H1 (cell line): Measurements from ENCODE around the gene ING5. TPM values are rescaled to one million over a fixed set of nuclear protein-coding genes. Genes with fewer than 3 reads are reported as not detected.

Source experiments
- CTCF ChIA-PET: fragments of 300-600 bp; sonication (Branson Sonifier 250); formaldehyde crosslinking; loops from one replicate; lab custom pipeline; 2021; ENCODE audit not compliant: partially characterized antibody; lab: Charles Lee
- POLR2A ChIA-PET: fragments of 300-600 bp; sonication (Branson Sonifier 250); formaldehyde crosslinking; loops from one replicate; lab custom pipeline; 2021; ENCODE audit warnings: inconsistent platforms; ENCODE audit not compliant: partially characterized antibody; lab: Charles Lee
- DNase-seq, 2 experiments: peaks; one replicate each; pipeline versions ENCODE4 v3.0.0 to v3.0.0-alpha.2; 2010 to 2022; ENCODE audit warnings: low spot score in 2 of 2, low read depth in 1 of 2, mixed read lengths in 1 of 2
- FAIRE-seq: peaks from 2 replicates; lab custom pipeline; 2011; peaks lifted over from hg19 to GRCh38; lab: Jason Lieb, UNC
- H2AFZ ChIP-seq: 2 replicates; pipeline ENCODE4 v1.8.1; 2012; ENCODE audit warnings: low read length, inconsistent platforms
- H2AK5ac ChIP-seq: 2 replicates; pipeline ENCODE4 v1.6.1; 2013; ENCODE audit warnings: low read depth, low read length
- H2BK120ac ChIP-seq: replicated peaks from 2 replicates; pipeline ENCODE3; 2013; ENCODE audit warnings: low read depth, low read length, inconsistent platforms
- H2BK12ac ChIP-seq: 2 replicates; pipeline ENCODE4 v1.6.1; 2013; ENCODE audit warnings: low read depth, low read length
- H2BK15ac ChIP-seq: 2 replicates; pipeline ENCODE4 v1.6.1; 2013; ENCODE audit warnings: low read length
- H2BK20ac ChIP-seq: 2 replicates; pipeline ENCODE4 v1.6.1; 2013; ENCODE audit warnings: low read length
- H2BK5ac ChIP-seq: 2 replicates; pipeline ENCODE4 v1.6.1; 2013; ENCODE audit warnings: low read depth, low read length
- H3K14ac ChIP-seq: 2 replicates; pipeline ENCODE4 v1.6.1; 2013; ENCODE audit warnings: inconsistent platforms; ENCODE audit not compliant: insufficient read length
- H3K18ac ChIP-seq: 2 replicates; pipeline ENCODE4 v1.6.1; 2013; ENCODE audit warnings: low read length; ENCODE audit errors: extremely low read depth
- H3K23ac ChIP-seq: 2 replicates; pipeline ENCODE4 v1.6.1; 2013; ENCODE audit warnings: inconsistent platforms; ENCODE audit not compliant: insufficient read length
- H3K23me2 ChIP-seq: 2 replicates; pipeline ENCODE4 v1.6.1; 2013; ENCODE audit warnings: low read depth, low read length
- H3K27ac ChIP-seq: 2 replicates; pipeline ENCODE4 v1.6.1; 2011; ENCODE audit warnings: low read depth, low read length, inconsistent platforms
- H3K27me3 ChIP-seq, 4 experiments: replicated peaks in 1 of 4; 1 replicate in 1 of 4; 2 replicates in 3 of 4; pipeline versions ENCODE4 v1.6.1 to v1.8.1; 2011 to 2013; ENCODE audit warnings: low read length in 3 of 4, mild to moderate bottlenecking in 3 of 4, inconsistent platforms in 2 of 4, mixed read lengths in 2 of 4, moderate library complexity in 1 of 4; ENCODE audit not compliant: control insufficient read depth in 3 of 4, insufficient read depth in 3 of 4; ENCODE audit errors: extremely low read depth in 1 of 4
- H3K36me3 ChIP-seq, 4 experiments: 2 replicates each; pipeline versions ENCODE4 v1.6.1 to v1.8.1; 2011 to 2013; ENCODE audit warnings: mild to moderate bottlenecking in 4 of 4, low read length in 3 of 4, moderate library complexity in 2 of 4, control low read depth in 1 of 4, inconsistent platforms in 1 of 4; ENCODE audit not compliant: insufficient read depth in 4 of 4, control insufficient read depth in 2 of 4
- H3K4ac ChIP-seq: replicated peaks from 2 replicates; pipeline ENCODE3; 2013; ENCODE audit warnings: low read length, low read depth, mixed read lengths, inconsistent platforms; ENCODE audit not compliant: insufficient read length
- H3K4me1 ChIP-seq, 4 experiments: replicated peaks in 1 of 4; 1 replicate in 1 of 4; 2 replicates in 3 of 4; pipeline versions ENCODE4 v1.6.1 to v1.8.1; 2011 to 2013; ENCODE audit warnings: low read length in 3 of 4, inconsistent platforms in 2 of 4, mixed read lengths in 1 of 4; ENCODE audit not compliant: insufficient read depth in 4 of 4, control insufficient read depth in 3 of 4
- H3K4me2 ChIP-seq, 2 experiments: 2 replicates each; pipeline versions ENCODE4 v1.6.1 to v1.8.1; 2011 to 2013; ENCODE audit warnings: low read depth in 2 of 2, low read length in 2 of 2, control low read depth in 1 of 2, inconsistent platforms in 1 of 2, mild to moderate bottlenecking in 1 of 2; ENCODE audit not compliant: insufficient read depth in 1 of 2
- H3K4me3 ChIP-seq, 4 experiments: fragments of 200-600, 300-600 bp in 1 of 4; sonication (generic), shearing (Covaris generic), sonication (Bioruptor Twin) in 1 of 4; 2 replicates each; pipeline versions ENCODE4 v1.5.1 to v1.8.1; 2011 to 2016; ENCODE audit warnings: low read length in 4 of 4, low read depth in 3 of 4, control low read depth in 2 of 4, inconsistent platforms in 2 of 4, mild to moderate bottlenecking in 2 of 4, mixed read lengths in 1 of 4, moderate library complexity in 1 of 4; ENCODE audit not compliant: insufficient read depth in 2 of 4; ENCODE audit errors: extremely low read depth in 1 of 4
- H3K56ac ChIP-seq: replicated peaks from 2 replicates; pipeline ENCODE3; 2013; ENCODE audit warnings: low read depth, mild to moderate bottlenecking, mixed read lengths, low read length, inconsistent platforms; ENCODE audit not compliant: insufficient read length
- H3K79me1 ChIP-seq: 2 replicates; pipeline ENCODE4 v1.6.1; 2013; ENCODE audit warnings: low read depth, low read length, control low read depth
- H3K79me2 ChIP-seq, 2 experiments: 2 replicates each; pipeline versions ENCODE4 v1.6.1 to v1.8.1; 2012 to 2013; ENCODE audit warnings: low read length in 2 of 2, mild to moderate bottlenecking in 2 of 2, inconsistent platforms in 1 of 2; ENCODE audit not compliant: insufficient read depth in 2 of 2, control insufficient read depth in 1 of 2
- H3K9ac ChIP-seq, 4 experiments: replicated peaks in 1 of 4; 1 replicate in 1 of 4; 2 replicates in 3 of 4; pipeline versions ENCODE4 v1.6.1 to v1.8.1; 2011 to 2013; ENCODE audit warnings: low read depth in 3 of 4, low read length in 3 of 4, control low read depth in 2 of 4, mild to moderate bottlenecking in 2 of 4, moderate library complexity in 2 of 4, inconsistent platforms in 1 of 4; ENCODE audit errors: extremely low read depth in 1 of 4
- H3K9me3 ChIP-seq, 2 experiments: 2 replicates each; pipeline versions ENCODE4 v1.6.1 to v1.8.1; 2012 to 2013; ENCODE audit warnings: mild to moderate bottlenecking in 2 of 2, moderate library complexity in 2 of 2, control low read depth in 1 of 2, inconsistent platforms in 1 of 2, low read depth in 1 of 2, low read length in 1 of 2, mixed read lengths in 1 of 2; ENCODE audit not compliant: insufficient read depth in 2 of 2
- H4K20me1 ChIP-seq, 2 experiments: replicated peaks in 1 of 2; 2 replicates each; pipeline versions ENCODE3 to v1.8.1; 2011 to 2013; ENCODE audit warnings: inconsistent platforms in 2 of 2, low read length in 2 of 2, mild to moderate bottlenecking in 1 of 2; ENCODE audit not compliant: insufficient read depth in 2 of 2, control insufficient read depth in 1 of 2
- H4K5ac ChIP-seq: 2 replicates; pipeline ENCODE4 v1.6.1; 2013; ENCODE audit warnings: low read length, low read depth, mixed read lengths, inconsistent platforms; ENCODE audit not compliant: insufficient read length
- H4K8ac ChIP-seq: 2 replicates; pipeline ENCODE4 v1.8.0; 2013; ENCODE audit warnings: mild to moderate bottlenecking, moderate library complexity, low read length, inconsistent platforms; ENCODE audit not compliant: insufficient read depth; ENCODE audit errors: extremely low read depth
- H4K91ac ChIP-seq: replicated peaks from 2 replicates; pipeline ENCODE3; 2013; ENCODE audit warnings: low read length, mixed read lengths, inconsistent platforms; ENCODE audit not compliant: insufficient read length
- ATF2 ChIP-seq: IDR thresholded peaks from 2 replicates; pipeline ENCODE4 v1.6.1; 2012; ENCODE audit warnings: low read length, inconsistent platforms
- ATF3 ChIP-seq: IDR thresholded peaks from 2 replicates; pipeline ENCODE4 v1.6.1; 2011; ENCODE audit warnings: low read depth, mild to moderate bottlenecking, low read length; ENCODE audit not compliant: insufficient read depth
- CHD2 ChIP-seq: IDR thresholded peaks from 2 replicates; pipeline ENCODE4 v1.6.1; 2012; ENCODE audit warnings: low read length, improper control_type of control experiment
- GTF2F1 ChIP-seq: IDR thresholded peaks from 2 replicates; pipeline ENCODE4 v1.6.1; 2012; ENCODE audit warnings: low read depth, low read length, improper control_type of control experiment, borderline replicate concordance
- JUN ChIP-seq: IDR thresholded peaks from 2 replicates; pipeline ENCODE4 v1.6.1; 2011; ENCODE audit warnings: low read depth, mild to moderate bottlenecking, improper control_type of control experiment, low read length
- POU5F1 ChIP-seq: IDR thresholded peaks from 2 replicates; pipeline ENCODE4 v1.6.1; 2011; ENCODE audit warnings: low read depth, mild to moderate bottlenecking, low read length, moderate library complexity
- RAD21 ChIP-seq, 2 experiments: IDR thresholded peaks in 1 of 2; conservative IDR thresholded peaks in 1 of 2; 2 replicates each; pipeline ENCODE4 v1.6.1; 2011; ENCODE audit warnings: low read depth in 2 of 2, low read length in 2 of 2, improper control_type of control experiment in 1 of 2, inconsistent platforms in 1 of 2, mild to moderate bottlenecking in 1 of 2, moderate library complexity in 1 of 2
- RNF2 ChIP-seq: fragments of 200-900, 300-1000 bp; sonication (generic); IDR thresholded peaks from 2 replicates; pipeline ENCODE4 v1.7.1; 2016; ENCODE audit warnings: borderline replicate concordance, low read depth, mild to moderate bottlenecking, antibody characterized with exemption, low read length; ENCODE audit not compliant: poor library complexity, severe bottlenecking; ENCODE audit errors: missing control alignments
- SIN3A ChIP-seq, 2 experiments: IDR thresholded peaks in 1 of 2; conservative IDR thresholded peaks in 1 of 2; 2 replicates each; pipeline ENCODE4 v1.6.1; 2011 to 2012; ENCODE audit warnings: low read length in 2 of 2, improper control_type of control experiment in 1 of 2, low read depth in 1 of 2, mild to moderate bottlenecking in 1 of 2
- SIRT6 ChIP-seq: IDR thresholded peaks from one replicate; pipeline ENCODE4 v1.7.1; 2012; ENCODE audit warnings: low read length, inconsistent platforms
- TCF12 ChIP-seq: IDR thresholded peaks from 2 replicates; pipeline ENCODE4 v1.6.1; 2011; ENCODE audit warnings: low read depth, mild to moderate bottlenecking, low read length
- WGBS, 2 experiments: shearing (Covaris generic) in 1 of 2; methylation state at CpG; one replicate each; pipeline versions ENCODE4 v1.1.6 to v1.1.7; 2013 to 2015; ENCODE audit warnings: low lambda C conversion rate in 2 of 2, mixed read lengths in 2 of 2, inconsistent platforms in 1 of 2, low coverage in 1 of 2, missing lambda C conversion rate in 1 of 2; ENCODE audit not compliant: insufficient replicate concordance in 2 of 2, insufficient coverage in 1 of 2, insufficient read length in 1 of 2; ENCODE audit errors: extremely low coverage in 1 of 2, missing lambda C conversion rate in 1 of 2; 5-methylcytosine and 5-hydroxymethylcytosine counted together
- polyA plus RNA-seq, 7 experiments: library from polyadenylated mRNA; depleted of rRNA in 3 of 7; stranded (reverse) in 5 of 7; unstranded in 2 of 7; fragments of >200 nt in 5 of 7; fragments of 200-250 nt in 2 of 7; gene quantifications; 1 replicate in 5 of 7; 2 replicates in 1 of 7; 4 replicates in 1 of 7; pipeline versions ENCODE4 v1.2.1 to v1.2.3, GENCODE V29; 2011 to 2013; ENCODE audit warnings: missing spikeins in 2 of 7, mixed read lengths in 2 of 7
- total RNA-seq: library from RNA; stranded (reverse); fragmentation: NEBNext Ultra II Directional; extraction: Animal tissue kit (Norgen Biotek cat#: 25700); gene quantifications from 2 replicates; pipeline ENCODE4 v1.2.1, GENCODE V29; 2021

Gene ING5
- total and polyA plus RNA-seq, 2 of the 8 experiments (the other 6 are each of a cell fraction or from before 2014, with no cell fraction given), result 41.5 to 47.4 TPM

- Histone ChIP-seq H3K27ac (no peak overlapping the region), H4K91ac (no peak overlapping the region), H2BK20ac (no peak overlapping the region), H3K27me3 (no peaks in the 10 kb centered on the region), H2BK15ac (no peak overlapping the region), H2BK12ac (no peak overlapping the region), H2BK120ac (no peak overlapping the region), H3K9ac (no peak overlapping the region), H3K14ac (no peak overlapping the region), H3K4me1 (peaks cover 2 to 11% (median 4%) of the 10 kb centered on the region in 4 experiments), H2AK5ac (no peak overlapping the region), H2BK5ac (no peak overlapping the region), H3K79me2 (peaks cover 0 to 21% of the 10 kb centered on the region in 2 experiments; a peak in 2 of 4 replicates), H4K20me1 (peaks cover 23 to 27% of the 10 kb centered on the region in 2 experiments), H3K23me2 (no peaks in the 10 kb centered on the region), H3K36me3 (peaks cover 8 to 49% (median 29%) of the 10 kb centered on the region in 4 experiments), H3K4ac (no peak overlapping the region), H3K79me1 (peaks cover 3% of the 10 kb centered on the region; the same call in 1 of the 2 replicates), H3K56ac (no peak overlapping the region), H3K4me2 (no peak overlapping the region), H3K18ac (no peak overlapping the region), H3K4me3 (no peak overlapping the region), H3K23ac (no peak overlapping the region), H3K9me3 (no peaks in the 10 kb centered on the region), H4K8ac (no peak overlapping the region), H2AFZ (no peak overlapping the region), H4K5ac (no peak overlapping the region)
- 90% methylated on average over 12 of the region's 12 CpGs; no CpG with 5 or more reads in 1 of the 2 experiments for WGBS, 2 experiments
- CTCF ChIA-PET, result no interaction called here
- no peak for FAIRE-seq
- DNase-seq, result no peak
- POLR2A ChIA-PET, result interaction anchor here (0.7 kb wide), 2 partner anchors 12 to 59 kb away, joined by 3 read pairs; no protein-coding TSS in a partner anchor
- TF ChIP-seq TCF12, result no peak
- no peak for TF ChIP-seq POU5F1
- no peak for TF ChIP-seq GTF2F1
- TF ChIP-seq ATF3, result no peak
- no peak for TF ChIP-seq SIN3A (conservative IDR thresholded peaks at IDR 0.05 in 1 of 2, IDR thresholded peaks at IDR 0.05 in 1 of 2; ENCODE audit: low read depth in 1 of 2, low read length in 2 of 2)
- no peak for TF ChIP-seq SIRT6
- no peak for TF ChIP-seq RAD21 (IDR thresholded peaks at IDR 0.05 in 1 of 2, conservative IDR thresholded peaks at IDR 0.05 in 1 of 2; ENCODE audit: low read depth in 2 of 2, low read length in 2 of 2)
- TF ChIP-seq RNF2, result no peak
- no peak for TF ChIP-seq ATF2
- TF ChIP-seq JUN, result no peak
- TF ChIP-seq CHD2, result no peak
Measured at GRCh38 chr2:241654551-241654950, 47.3 kb upstream of the ING5 start.
